PC-3 (cell line): ENCODE data around the gene ASPHD2. TPM values are rescaled to one million over a fixed set of nuclear protein-coding genes. Genes with fewer than 3 reads are reported as not detected.

Experiments
- ATAC-seq: fragments of 200-7000 bp; cut with Tn5 transposase; 2 replicates; pipeline ENCODE4 v1.9.1; 2020; ENCODE audit warnings: mild to moderate bottlenecking, moderate library complexity
- BruUV-seq: library from RNA; stranded (reverse); fragments of 400-500 nt; replicated peaks from 2 replicates; lab custom pipeline; 2021; lab: Mats Ljungman, UMichigan
- CTCF ChIA-PET: fragments of 300-600 bp; sonication (Branson Sonifier 250); formaldehyde crosslinking; loops from one replicate; lab custom pipeline; 2022; ENCODE audit warnings: antibody characterized with exemption; lab: Charles Lee
- POLR2A ChIA-PET: fragments of 300-600 bp; sonication (Branson Sonifier 250); formaldehyde crosslinking; loops from one replicate; lab custom pipeline; 2022; ENCODE audit warnings: antibody characterized with exemption; ENCODE audit not compliant: unreplicated experiment; lab: Charles Lee
- DNase-seq: peaks from one replicate; pipeline ENCODE4 v3.0.0-alpha.2; 2015
- H2AFZ ChIP-seq: fragments of 300-600 bp; sonication (generic); 2 replicates; pipeline ENCODE4 v1.6.0; 2016; ENCODE audit warnings: antibody characterized with exemption, low read length
- H3F3A ChIP-seq: fragments of 300-600 bp; sonication (generic); one replicate; pipeline ENCODE4 v1.6.0; 2017; ENCODE audit warnings: antibody characterized with exemption, low read length, control low read depth, mild to moderate bottlenecking; ENCODE audit not compliant: unreplicated experiment
- H3K27ac ChIP-seq: fragments of 300-600 bp; sonication (generic); 2 replicates; pipeline ENCODE4 v1.5.1; 2016; ENCODE audit warnings: mild to moderate bottlenecking, low read length
- H3K27me3 ChIP-seq: fragments of 300-600 bp; sonication (generic); 2 replicates; pipeline ENCODE4 v1.6.1; 2016; ENCODE audit warnings: low read length, mixed read lengths
- H3K36me3 ChIP-seq: fragments of 300-600 bp; sonication (generic); 2 replicates; pipeline ENCODE4 v1.6.1; 2016; ENCODE audit warnings: low read depth, mixed run types, low read length, mixed read lengths
- H3K4me1 ChIP-seq: fragments of 300-600 bp; sonication (generic); 2 replicates; pipeline ENCODE4 v1.5.1; 2016; ENCODE audit warnings: low read length; ENCODE audit not compliant: insufficient read depth
- H3K4me2 ChIP-seq: fragments of 300-600 bp; sonication (generic); 2 replicates; pipeline ENCODE4 v1.6.0; 2016; ENCODE audit warnings: low read length
- H3K4me3 ChIP-seq: fragments of 300-600 bp; sonication (generic); 2 replicates; pipeline ENCODE4 v1.5.1; 2016; ENCODE audit warnings: mild to moderate bottlenecking, low read length, mixed read lengths
- H3K79me2 ChIP-seq: fragments of 300-600 bp; sonication (generic); 2 replicates; pipeline ENCODE4 v1.6.1; 2017; ENCODE audit warnings: low read length, mixed read lengths
- H3K9ac ChIP-seq: fragments of 300-600 bp; sonication (generic); 2 replicates; pipeline ENCODE4 v1.6.0; 2016; ENCODE audit warnings: mild to moderate bottlenecking, low read length
- H3K9me2 ChIP-seq: fragments of 300-600 bp; sonication (generic); replicated peaks from 2 replicates; pipeline ENCODE4 v1.6.1; 2016; ENCODE audit warnings: mixed run types, low read length, mixed read lengths
- H3K9me3 ChIP-seq: fragments of 300-600 bp; sonication (generic); 2 replicates; pipeline ENCODE4 v1.6.1; 2016; ENCODE audit warnings: low read length, mixed read lengths
- H4K20me1 ChIP-seq: fragments of 300-600 bp; sonication (generic); 2 replicates; pipeline ENCODE4 v1.6.1; 2016; ENCODE audit warnings: low read length, mixed read lengths
- EZH2 ChIP-seq: fragments of 300-600 bp; sonication (generic); IDR thresholded peaks from one replicate; pipeline ENCODE4 v1.6.1; 2017; ENCODE audit warnings: antibody characterized with exemption, mild to moderate bottlenecking, low read length; ENCODE audit not compliant: unreplicated experiment
- EZH2phosphoT487 ChIP-seq: fragments of 300-600 bp; sonication (generic); IDR thresholded peaks from 2 replicates; pipeline ENCODE4 v1.6.1; 2018; ENCODE audit warnings: mild to moderate bottlenecking, antibody characterized with exemption, low read length, borderline replicate concordance
- intact Hi-C: fragments of 100-400 bp; cut with micrococcal nuclease; formaldehyde crosslinking; loops from 2 replicates; pipeline ENCODE4 v1.9.0; 2023
- total RNA-seq: library from RNA; depleted of rRNA; stranded (reverse); fragments of >200 nt; gene quantifications from 2 replicates; pipeline ENCODE4 v1.2.3, GENCODE V29; 2014
- TF ChIP-seq, protein P1 (sequence below): fragments of 300-600 bp; sonication (generic); conservative IDR thresholded peaks from 2 replicates; pipeline ENCODE4 v1.5.1; 2017; ENCODE audit warnings: antibody characterized with exemption, low read depth, mild to moderate bottlenecking, low read length

ASPHD2 gene
- total RNA-seq, 1 experiment from 2014 or later = 2.1 TPM

DNA sequence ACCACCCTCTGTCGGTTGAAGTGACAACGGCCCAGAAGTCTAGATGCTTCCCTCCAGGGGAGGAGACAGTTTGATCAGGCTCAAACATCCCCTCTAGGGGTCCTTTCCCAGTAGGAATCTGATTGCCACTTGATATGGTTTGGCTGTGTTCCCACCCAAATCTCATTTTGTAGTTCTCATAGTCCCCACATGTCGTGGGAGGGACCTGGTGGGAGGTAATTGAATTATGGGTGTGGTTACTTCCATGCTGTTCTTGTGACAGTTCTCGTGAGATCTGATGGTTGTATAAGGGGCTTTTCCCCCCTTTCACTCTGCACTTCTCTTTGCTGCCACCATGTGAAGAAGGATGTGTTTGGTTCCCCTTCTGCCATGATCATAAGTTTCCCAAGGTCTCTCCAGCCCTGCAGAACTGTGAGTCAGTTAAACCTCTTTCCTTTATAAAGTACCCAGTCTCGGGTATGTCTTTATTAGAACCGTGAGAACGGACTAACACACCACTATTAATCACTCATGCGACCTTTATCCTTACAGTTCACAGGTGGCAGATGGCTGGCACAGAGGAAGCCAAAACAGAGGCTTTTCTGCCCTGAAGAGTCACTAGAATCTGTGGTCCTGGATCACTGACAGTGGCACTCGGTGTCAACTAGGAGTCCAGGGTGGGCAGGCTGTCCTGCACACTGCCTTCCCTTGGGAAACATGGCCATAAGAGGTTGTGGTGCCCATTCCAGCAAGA is 21.6 kb downstream of the ASPHD2 start:
- Histone ChIP-seq H3K36me3 (no peaks in the 10 kb centered on the region), H3K79me2 (no peaks in the 10 kb centered on the region), H3K27ac (no peak overlapping the region), H3K4me3 (no peak overlapping the region), H3K27me3 (no peaks in the 10 kb centered on the region), H4K20me1 (no peaks in the 10 kb centered on the region), H3K9me3 (no peaks in the 10 kb centered on the region), H3K4me1 (no peaks in the 10 kb centered on the region), H3F3A (no peaks in the 10 kb centered on the region), H3K9me2 (no peaks in the 10 kb centered on the region), H3K4me2 (no peak overlapping the region), H2AFZ (no peak overlapping the region), H3K9ac (no peak overlapping the region)
- ChIA-PET CTCF (no interaction called here), POLR2A (no interaction called here)
- TF ChIP-seq EZH2phosphoT487 (no peak), EZH2 (no peak)
- TF ChIP-seq, protein P1, sequence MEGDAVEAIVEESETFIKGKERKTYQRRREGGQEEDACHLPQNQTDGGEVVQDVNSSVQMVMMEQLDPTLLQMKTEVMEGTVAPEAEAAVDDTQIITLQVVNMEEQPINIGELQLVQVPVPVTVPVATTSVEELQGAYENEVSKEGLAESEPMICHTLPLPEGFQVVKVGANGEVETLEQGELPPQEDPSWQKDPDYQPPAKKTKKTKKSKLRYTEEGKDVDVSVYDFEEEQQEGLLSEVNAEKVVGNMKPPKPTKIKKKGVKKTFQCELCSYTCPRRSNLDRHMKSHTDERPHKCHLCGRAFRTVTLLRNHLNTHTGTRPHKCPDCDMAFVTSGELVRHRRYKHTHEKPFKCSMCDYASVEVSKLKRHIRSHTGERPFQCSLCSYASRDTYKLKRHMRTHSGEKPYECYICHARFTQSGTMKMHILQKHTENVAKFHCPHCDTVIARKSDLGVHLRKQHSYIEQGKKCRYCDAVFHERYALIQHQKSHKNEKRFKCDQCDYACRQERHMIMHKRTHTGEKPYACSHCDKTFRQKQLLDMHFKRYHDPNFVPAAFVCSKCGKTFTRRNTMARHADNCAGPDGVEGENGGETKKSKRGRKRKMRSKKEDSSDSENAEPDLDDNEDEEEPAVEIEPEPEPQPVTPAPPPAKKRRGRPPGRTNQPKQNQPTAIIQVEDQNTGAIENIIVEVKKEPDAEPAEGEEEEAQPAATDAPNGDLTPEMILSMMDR = no peak
- BruUV-seq = no TSS peak
- DNase-seq = no peak
- intact Hi-C loops = no loop called here
- no peak for ATAC-seq

- no peak for ATAC-seq
- no peaks in the 10 kb centered on the region for H3K79me2 ChIP-seq
- intact Hi-C loops = no loop called here
- H3K27me3 ChIP-seq = no peaks in the 10 kb centered on the region
- CTCF ChIA-PET = no interaction called here
- H3F3A ChIP-seq = no peaks in the 10 kb centered on the region
- no peak overlapping the region for H3K9ac ChIP-seq
- no peak overlapping the region for H3K4me2 ChIP-seq
- DNase-seq = no peak
- BruUV-seq = TSS peak; percentile 6
- no peak overlapping the region for H2AFZ ChIP-seq
- no peaks in the 10 kb centered on the region for H3K9me3 ChIP-seq
- no peaks in the 10 kb centered on the region for H3K4me1 ChIP-seq
- H3K36me3 ChIP-seq = no peaks in the 10 kb centered on the region
- no peak overlapping the region for H3K27ac ChIP-seq
- no peak for TF ChIP-seq EZH2
- no peak for TF ChIP-seq EZH2phosphoT487
- TF ChIP-seq, protein P1 = no peak
- no peak overlapping the region for H3K4me3 ChIP-seq
- POLR2A ChIA-PET = no interaction called here
- H3K9me2 ChIP-seq = no peaks in the 10 kb centered on the region
- H4K20me1 ChIP-seq = no peaks in the 10 kb centered on the region
Observed at GRCh38 chr22:26452236-26453016, 23.4 kb downstream of the ASPHD2 start.

GRCh38 chr22:26453216-26453615 is 24.2 kb downstream of the ASPHD2 start:
- POLR2A ChIA-PET = no interaction called here
- H3K79me2 ChIP-seq = no peaks in the 10 kb centered on the region

More at GRCh38 chr22:26453216-26453615, 24.2 kb downstream of the ASPHD2 start:
- no peak for TF ChIP-seq EZH2phosphoT487
- TF ChIP-seq, protein P1 = no peak
- TF ChIP-seq EZH2 = no peak
- no peak overlapping the region for H3K4me2 ChIP-seq
- H3K4me1 ChIP-seq = no peaks in the 10 kb centered on the region
- no peaks in the 10 kb centered on the region for H3K9me3 ChIP-seq
- H4K20me1 ChIP-seq = no peaks in the 10 kb centered on the region
- H3K27me3 ChIP-seq = no peaks in the 10 kb centered on the region
- no peak overlapping the region for H2AFZ ChIP-seq
- BruUV-seq = no TSS peak
- CTCF ChIA-PET = no interaction called here
- no peak for ATAC-seq
- H3K36me3 ChIP-seq = no peaks in the 10 kb centered on the region
- H3K27ac ChIP-seq = no peak overlapping the region
- intact Hi-C loops = no loop called here
- H3K9me2 ChIP-seq = no peaks in the 10 kb centered on the region
- H3K9ac ChIP-seq = no peak overlapping the region
- H3K4me3 ChIP-seq = no peak overlapping the region
- no peaks in the 10 kb centered on the region for H3F3A ChIP-seq
- DNase-seq = no peak
